Right lobe of liver (tissue), 4 donors: ENCODE data around the gene LYRM7.

Experiments
- POLR2A ChIP-seq: fragments of 450-650 bp; IDR thresholded peaks from one replicate; pipeline ENCODE4 v1.6.1; 2017; ENCODE audit warnings: antibody characterized with exemption, mild to moderate bottlenecking
- TF ChIP-seq, protein P1 (sequence below), 4 donors: fragments of 200-600 bp in 3 of 4; fragments of 450-650 bp in 1 of 4; IDR thresholded peaks; one replicate each; pipeline versions ENCODE4 v1.5.1 to v1.8.0; 2016 to 2022; ENCODE audit warnings: antibody characterized with exemption in 4 of 4, mild to moderate bottlenecking in 2 of 4
- donor health status: DM: no; HTN: no; CAD: no.
- donor health status: DM: no; HTN: no; CAD: no.
- donor health status: DM: no; HTN: yes; CAD: no.

DNA sequence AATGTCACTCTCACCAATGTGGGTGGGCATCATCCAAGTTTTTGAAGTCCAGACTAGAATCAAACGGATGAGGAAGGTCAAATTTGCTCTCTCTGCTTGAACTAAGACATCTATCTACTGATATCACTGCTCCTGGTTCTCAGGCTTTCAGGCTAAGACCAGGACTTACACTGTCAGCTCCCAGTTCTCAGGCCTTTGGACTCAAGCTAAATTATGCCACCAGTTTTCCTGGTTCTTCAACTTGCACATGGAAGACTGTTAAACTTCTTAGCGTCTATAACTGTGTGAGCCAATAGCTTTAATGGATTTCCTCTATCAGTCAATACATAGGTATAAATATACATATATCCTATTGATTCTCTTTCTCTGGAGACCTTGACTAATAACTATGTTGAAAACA, 35.3 kb downstream of the LYRM7 start:
- TF ChIP-seq, protein P1, sequence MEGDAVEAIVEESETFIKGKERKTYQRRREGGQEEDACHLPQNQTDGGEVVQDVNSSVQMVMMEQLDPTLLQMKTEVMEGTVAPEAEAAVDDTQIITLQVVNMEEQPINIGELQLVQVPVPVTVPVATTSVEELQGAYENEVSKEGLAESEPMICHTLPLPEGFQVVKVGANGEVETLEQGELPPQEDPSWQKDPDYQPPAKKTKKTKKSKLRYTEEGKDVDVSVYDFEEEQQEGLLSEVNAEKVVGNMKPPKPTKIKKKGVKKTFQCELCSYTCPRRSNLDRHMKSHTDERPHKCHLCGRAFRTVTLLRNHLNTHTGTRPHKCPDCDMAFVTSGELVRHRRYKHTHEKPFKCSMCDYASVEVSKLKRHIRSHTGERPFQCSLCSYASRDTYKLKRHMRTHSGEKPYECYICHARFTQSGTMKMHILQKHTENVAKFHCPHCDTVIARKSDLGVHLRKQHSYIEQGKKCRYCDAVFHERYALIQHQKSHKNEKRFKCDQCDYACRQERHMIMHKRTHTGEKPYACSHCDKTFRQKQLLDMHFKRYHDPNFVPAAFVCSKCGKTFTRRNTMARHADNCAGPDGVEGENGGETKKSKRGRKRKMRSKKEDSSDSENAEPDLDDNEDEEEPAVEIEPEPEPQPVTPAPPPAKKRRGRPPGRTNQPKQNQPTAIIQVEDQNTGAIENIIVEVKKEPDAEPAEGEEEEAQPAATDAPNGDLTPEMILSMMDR (IDR thresholded peaks at IDR 0.05), result no peak
- TF ChIP-seq POLR2A, result no peak
